ENCODE results near the gene SNX30. TPM values are rescaled to one million over a fixed set of nuclear protein-coding genes. Genes with fewer than 3 reads are reported as not detected.
A peak's percentile ranks its signal among the peaks of the same experiment; 100 is the strongest.

SNX30 gene
- total RNA-seq, 1 experiment from 2014 or later = 12.7 TPM

DNA sequence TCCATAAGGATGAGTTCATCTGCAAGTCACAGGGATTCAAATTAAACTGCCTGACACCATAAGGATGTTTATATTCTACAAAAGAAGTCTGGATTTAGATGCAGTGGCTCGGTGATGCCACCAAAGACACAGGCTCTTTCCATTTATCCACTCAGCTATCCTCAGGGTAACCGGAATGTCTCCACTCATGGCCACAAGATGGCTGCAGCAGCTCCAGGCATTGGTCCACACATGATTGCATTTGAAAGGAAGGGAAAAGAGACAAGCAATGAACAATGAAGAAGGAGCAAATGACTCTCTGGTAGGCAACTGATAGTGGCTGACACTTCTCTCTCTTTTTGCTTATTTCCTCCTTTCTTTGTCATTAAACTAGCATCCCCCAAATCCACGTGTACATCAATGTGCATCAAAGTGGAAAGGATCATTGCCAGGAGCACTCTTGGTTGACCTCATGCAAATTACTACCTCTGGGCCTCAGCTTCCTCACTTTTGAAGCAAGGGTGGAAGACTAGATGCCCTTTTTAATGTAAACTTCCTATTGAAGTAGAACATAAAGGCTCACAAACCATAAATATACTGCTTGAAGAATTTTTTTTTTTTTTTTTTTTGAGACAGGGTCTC is 7.2 kb upstream of the SNX30 start:
- no peak overlapping the region for H3K27ac ChIP-seq (ENCODE audit: low read depth, low read length)
- TF ChIP-seq YY1 (IDR thresholded peaks at IDR 0.05; ENCODE audit: extremely low read depth, insufficient replicate concordance, low read depth, low read length) (peak; percentile 22), POLR2AphosphoS5 (IDR thresholded peaks at IDR 0.05; ENCODE audit: low read depth, low read length) (no peak), RAD21 (IDR thresholded peaks at IDR 0.05; ENCODE audit: low read depth) (peak; percentile 55)
- TF ChIP-seq, protein P1, sequence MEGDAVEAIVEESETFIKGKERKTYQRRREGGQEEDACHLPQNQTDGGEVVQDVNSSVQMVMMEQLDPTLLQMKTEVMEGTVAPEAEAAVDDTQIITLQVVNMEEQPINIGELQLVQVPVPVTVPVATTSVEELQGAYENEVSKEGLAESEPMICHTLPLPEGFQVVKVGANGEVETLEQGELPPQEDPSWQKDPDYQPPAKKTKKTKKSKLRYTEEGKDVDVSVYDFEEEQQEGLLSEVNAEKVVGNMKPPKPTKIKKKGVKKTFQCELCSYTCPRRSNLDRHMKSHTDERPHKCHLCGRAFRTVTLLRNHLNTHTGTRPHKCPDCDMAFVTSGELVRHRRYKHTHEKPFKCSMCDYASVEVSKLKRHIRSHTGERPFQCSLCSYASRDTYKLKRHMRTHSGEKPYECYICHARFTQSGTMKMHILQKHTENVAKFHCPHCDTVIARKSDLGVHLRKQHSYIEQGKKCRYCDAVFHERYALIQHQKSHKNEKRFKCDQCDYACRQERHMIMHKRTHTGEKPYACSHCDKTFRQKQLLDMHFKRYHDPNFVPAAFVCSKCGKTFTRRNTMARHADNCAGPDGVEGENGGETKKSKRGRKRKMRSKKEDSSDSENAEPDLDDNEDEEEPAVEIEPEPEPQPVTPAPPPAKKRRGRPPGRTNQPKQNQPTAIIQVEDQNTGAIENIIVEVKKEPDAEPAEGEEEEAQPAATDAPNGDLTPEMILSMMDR (IDR thresholded peaks at IDR 0.05 in 2 of 3, conservative IDR thresholded peaks at IDR 0.05 in 1 of 3; ENCODE audit: borderline replicate concordance in 1 of 3, insufficient read depth in 1 of 3, low read depth in 2 of 3, low read length in 2 of 3) = peak in 2 of 3 experiments; percentile 12 to 44; a peak in 2 of 6 replicates
- TF ChIP-seq, protein P2, sequence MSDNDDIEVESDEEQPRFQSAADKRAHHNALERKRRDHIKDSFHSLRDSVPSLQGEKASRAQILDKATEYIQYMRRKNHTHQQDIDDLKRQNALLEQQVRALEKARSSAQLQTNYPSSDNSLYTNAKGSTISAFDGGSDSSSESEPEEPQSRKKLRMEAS (IDR thresholded peaks at IDR 0.05) = no peak
- no peaks in the 10 kb centered on the region for H4K20me1 ChIP-seq (ENCODE audit: insufficient read depth)
- peak; percentile 67 for ATAC-seq
- H3K9me3 ChIP-seq (ENCODE audit: control insufficient read depth in 1 of 2, insufficient read depth in 1 of 2, low read depth in 1 of 2, low read length in 2 of 2) = no peaks in the 10 kb centered on the region
- BruUV-seq (replicated peaks) = no TSS peak
- H3K4me2 ChIP-seq (ENCODE audit: low read length) = no peak overlapping the region
- no peaks in the 10 kb centered on the region for H3K9me2 ChIP-seq (ENCODE audit: insufficient read depth)
- H3K27me3 ChIP-seq (ENCODE audit: insufficient read depth, low read length) = no peaks in the 10 kb centered on the region
- no peaks in the 10 kb centered on the region for H3K36me3 ChIP-seq (ENCODE audit: control insufficient read depth in 1 of 2, insufficient read depth in 2 of 2, low read length in 2 of 2)
- ChIA-PET RAD21 (ENCODE audit: low non-redundant PET in 1 of 2, low total read pairs in 2 of 2, uncharacterized antibody in 2 of 2, unreplicated experiment in 2 of 2) (interaction anchor here in 1 of 2 experiments (1.0 kb wide), 1 partner anchor 50 kb away, joined by 3 read pairs; no protein-coding TSS in a partner anchor), POLR2A (no interaction called here), CTCF (no interaction called here)
- H3K79me2 ChIP-seq (ENCODE audit: insufficient read depth, low read length) = no peaks in the 10 kb centered on the region
- H3K4me3 ChIP-seq (replicated peaks in 1 of 2; ENCODE audit: low read depth in 1 of 2, low read length in 2 of 2) = no peak overlapping the region
- H3K9ac ChIP-seq (ENCODE audit: low read length) = no peak overlapping the region
- no peaks in the 10 kb centered on the region for H3K4me1 ChIP-seq (ENCODE audit: control insufficient read depth in 1 of 2, insufficient read depth in 2 of 2, low read length in 2 of 2)
- DNase-seq (ENCODE audit: low read depth, low spot score) = no peak
- no peak overlapping the region for H2AFZ ChIP-seq (ENCODE audit: low read depth, low read length, poor library complexity, severe bottlenecking)
- intact Hi-C loops (cut with micrococcal nuclease) = no loop called here

DNA sequence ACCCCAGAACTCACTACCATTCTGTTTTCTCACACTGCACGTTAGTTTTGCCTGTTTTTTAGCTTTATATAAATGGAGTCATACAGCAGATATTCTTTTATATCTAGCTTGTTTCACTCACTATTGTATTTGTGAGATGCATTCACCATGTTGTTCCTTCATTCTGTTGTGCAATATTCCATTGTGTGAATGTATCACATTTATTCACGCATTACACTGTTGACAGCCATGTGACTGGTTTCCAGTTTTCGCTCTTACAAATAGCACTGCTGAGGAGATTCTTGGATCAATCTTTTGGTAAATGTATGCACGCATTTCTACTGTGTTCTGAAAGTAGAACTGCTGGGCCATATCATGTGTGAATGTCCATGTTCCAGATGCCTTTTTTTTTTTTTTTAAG is 6.4 kb upstream of the SNX30 start:
- H3K27ac ChIP-seq (ENCODE audit: low read depth, low read length) = no peak overlapping the region
- BruUV-seq (replicated peaks) = no TSS peak
- no peaks in the 10 kb centered on the region for H3K4me1 ChIP-seq (ENCODE audit: control insufficient read depth in 1 of 2, insufficient read depth in 2 of 2, low read length in 2 of 2)
- RAD21 ChIA-PET (ENCODE audit: low non-redundant PET in 1 of 2, low total read pairs in 2 of 2, uncharacterized antibody in 2 of 2, unreplicated experiment in 2 of 2) = no interaction called here
- ATAC-seq (no peak), DNase-seq (ENCODE audit: low read depth, low spot score) (no peak)
- H3K36me3 ChIP-seq (ENCODE audit: control insufficient read depth in 1 of 2, insufficient read depth in 2 of 2, low read length in 2 of 2) = no peaks in the 10 kb centered on the region
- CTCF ChIA-PET = no interaction called here
- H3K9ac ChIP-seq (ENCODE audit: low read length) = no peak overlapping the region
- TF ChIP-seq POLR2AphosphoS5 (IDR thresholded peaks at IDR 0.05; ENCODE audit: low read depth, low read length) (no peak), ELF1 (IDR thresholded peaks at IDR 0.05; ENCODE audit: borderline replicate concordance, low read depth) (no peak), POLR2A (IDR thresholded peaks at IDR 0.05; ENCODE audit: borderline replicate concordance, extremely low read depth, insufficient read depth, insufficient read length) (no peak), EZH2 (IDR thresholded peaks at IDR 0.05) (no peak)
- TF ChIP-seq, protein P3, sequence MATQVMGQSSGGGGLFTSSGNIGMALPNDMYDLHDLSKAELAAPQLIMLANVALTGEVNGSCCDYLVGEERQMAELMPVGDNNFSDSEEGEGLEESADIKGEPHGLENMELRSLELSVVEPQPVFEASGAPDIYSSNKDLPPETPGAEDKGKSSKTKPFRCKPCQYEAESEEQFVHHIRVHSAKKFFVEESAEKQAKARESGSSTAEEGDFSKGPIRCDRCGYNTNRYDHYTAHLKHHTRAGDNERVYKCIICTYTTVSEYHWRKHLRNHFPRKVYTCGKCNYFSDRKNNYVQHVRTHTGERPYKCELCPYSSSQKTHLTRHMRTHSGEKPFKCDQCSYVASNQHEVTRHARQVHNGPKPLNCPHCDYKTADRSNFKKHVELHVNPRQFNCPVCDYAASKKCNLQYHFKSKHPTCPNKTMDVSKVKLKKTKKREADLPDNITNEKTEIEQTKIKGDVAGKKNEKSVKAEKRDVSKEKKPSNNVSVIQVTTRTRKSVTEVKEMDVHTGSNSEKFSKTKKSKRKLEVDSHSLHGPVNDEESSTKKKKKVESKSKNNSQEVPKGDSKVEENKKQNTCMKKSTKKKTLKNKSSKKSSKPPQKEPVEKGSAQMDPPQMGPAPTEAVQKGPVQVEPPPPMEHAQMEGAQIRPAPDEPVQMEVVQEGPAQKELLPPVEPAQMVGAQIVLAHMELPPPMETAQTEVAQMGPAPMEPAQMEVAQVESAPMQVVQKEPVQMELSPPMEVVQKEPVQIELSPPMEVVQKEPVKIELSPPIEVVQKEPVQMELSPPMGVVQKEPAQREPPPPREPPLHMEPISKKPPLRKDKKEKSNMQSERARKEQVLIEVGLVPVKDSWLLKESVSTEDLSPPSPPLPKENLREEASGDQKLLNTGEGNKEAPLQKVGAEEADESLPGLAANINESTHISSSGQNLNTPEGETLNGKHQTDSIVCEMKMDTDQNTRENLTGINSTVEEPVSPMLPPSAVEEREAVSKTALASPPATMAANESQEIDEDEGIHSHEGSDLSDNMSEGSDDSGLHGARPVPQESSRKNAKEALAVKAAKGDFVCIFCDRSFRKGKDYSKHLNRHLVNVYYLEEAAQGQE (IDR thresholded peaks at IDR 0.05; ENCODE audit: low read depth) = no peak
- TF ChIP-seq, protein P1 (IDR thresholded peaks at IDR 0.05 in 2 of 3, conservative IDR thresholded peaks at IDR 0.05 in 1 of 3; ENCODE audit: borderline replicate concordance in 1 of 3, insufficient read depth in 1 of 3, low read depth in 2 of 3, low read length in 2 of 3) = no peak
- no peaks in the 10 kb centered on the region for H3K27me3 ChIP-seq (ENCODE audit: insufficient read depth, low read length)
- POLR2A ChIA-PET = no interaction called here
- intact Hi-C loops (cut with micrococcal nuclease) = no loop called here
- no peak overlapping the region for H2AFZ ChIP-seq (ENCODE audit: low read depth, low read length, poor library complexity, severe bottlenecking)
- no peaks in the 10 kb centered on the region for H3K9me2 ChIP-seq (ENCODE audit: insufficient read depth)
- H3K4me3 ChIP-seq (replicated peaks in 1 of 2; ENCODE audit: low read depth in 1 of 2, low read length in 2 of 2) = no peak overlapping the region
- H3K9me3 ChIP-seq (ENCODE audit: control insufficient read depth in 1 of 2, insufficient read depth in 1 of 2, low read depth in 1 of 2, low read length in 2 of 2) = no peaks in the 10 kb centered on the region
- H3K79me2 ChIP-seq (ENCODE audit: insufficient read depth, low read length) = no peaks in the 10 kb centered on the region
- no peak overlapping the region for H3K4me2 ChIP-seq (ENCODE audit: low read length)
- no peaks in the 10 kb centered on the region for H4K20me1 ChIP-seq (ENCODE audit: insufficient read depth)
